Activated naive CD8-positive, alpha-beta T cell treated with anti-CD3 and anti-CD28 coated beads for 36 hours (primary cell): Measurements from ENCODE around the gene KSR1. TPM values are rescaled to one million over a fixed set of nuclear protein-coding genes. Genes with fewer than 3 reads are reported as not detected.

ENCODE experiments used
- DNase-seq: peaks from one replicate; pipeline ENCODE4 v3.0.0; 2021
- H3K27ac Mint-ChIP-seq: one replicate; pipeline ENCODE4 v1.8.0; 2022; ENCODE audit warnings: mild to moderate bottlenecking, moderate library complexity, mixed read lengths
- H3K27me3 Mint-ChIP-seq: one replicate; pipeline ENCODE4 v1.8.0; 2022; ENCODE audit warnings: mild to moderate bottlenecking, mixed read lengths
- H3K36me3 Mint-ChIP-seq: one replicate; pipeline ENCODE4 v1.8.0; 2021; ENCODE audit warnings: mild to moderate bottlenecking, mixed read lengths
- H3K4me1 Mint-ChIP-seq: one replicate; pipeline ENCODE4 v1.8.0; 2021; ENCODE audit warnings: mixed read lengths
- H3K4me3 Mint-ChIP-seq: one replicate; pipeline ENCODE4 v1.8.0; 2022; ENCODE audit warnings: mild to moderate bottlenecking, moderate library complexity, mixed read lengths
- H3K9me3 Mint-ChIP-seq: one replicate; pipeline ENCODE4 v1.8.0; 2022; ENCODE audit warnings: mixed read lengths
- total RNA-seq, 2 experiments: library from RNA; stranded (reverse); gene quantifications; one replicate each; pipeline ENCODE4 v1.2.3, GENCODE V29; 2021

The KSR1 gene
- total RNA-seq, 2 experiments from 2014 or later: 58.9 to 62.5 TPM

DNA sequence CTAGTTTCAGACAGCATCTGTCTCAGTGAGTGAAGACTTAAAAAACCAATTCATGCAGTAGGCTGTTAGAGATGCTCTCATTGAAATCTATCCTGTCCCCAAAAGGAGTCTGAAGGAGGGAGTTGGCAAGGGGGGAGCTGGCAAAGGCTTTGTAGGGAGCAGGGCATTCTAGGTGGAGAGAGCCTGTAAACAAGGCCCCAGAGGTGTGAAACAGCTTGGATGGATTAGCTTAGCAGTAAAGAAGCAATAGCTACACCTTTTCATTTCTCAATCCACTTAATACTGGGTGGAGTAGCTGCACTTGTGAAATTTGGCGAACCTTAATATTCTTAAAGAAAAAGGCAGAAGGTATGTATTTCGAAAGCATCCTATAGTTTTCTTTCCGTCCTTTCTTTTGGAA, 61.8 kb downstream of the KSR1 start:
- H3K4me1 Mint-ChIP-seq: peaks cover 29% of the 10 kb centered on the region
- DNase-seq: no peak
- no peak overlapping the region for H3K27ac Mint-ChIP-seq
- no peaks in the 10 kb centered on the region for H3K27me3 Mint-ChIP-seq
- no peak overlapping the region for H3K4me3 Mint-ChIP-seq
- no peaks in the 10 kb centered on the region for H3K9me3 Mint-ChIP-seq
- H3K36me3 Mint-ChIP-seq: no peaks in the 10 kb centered on the region

DNA sequence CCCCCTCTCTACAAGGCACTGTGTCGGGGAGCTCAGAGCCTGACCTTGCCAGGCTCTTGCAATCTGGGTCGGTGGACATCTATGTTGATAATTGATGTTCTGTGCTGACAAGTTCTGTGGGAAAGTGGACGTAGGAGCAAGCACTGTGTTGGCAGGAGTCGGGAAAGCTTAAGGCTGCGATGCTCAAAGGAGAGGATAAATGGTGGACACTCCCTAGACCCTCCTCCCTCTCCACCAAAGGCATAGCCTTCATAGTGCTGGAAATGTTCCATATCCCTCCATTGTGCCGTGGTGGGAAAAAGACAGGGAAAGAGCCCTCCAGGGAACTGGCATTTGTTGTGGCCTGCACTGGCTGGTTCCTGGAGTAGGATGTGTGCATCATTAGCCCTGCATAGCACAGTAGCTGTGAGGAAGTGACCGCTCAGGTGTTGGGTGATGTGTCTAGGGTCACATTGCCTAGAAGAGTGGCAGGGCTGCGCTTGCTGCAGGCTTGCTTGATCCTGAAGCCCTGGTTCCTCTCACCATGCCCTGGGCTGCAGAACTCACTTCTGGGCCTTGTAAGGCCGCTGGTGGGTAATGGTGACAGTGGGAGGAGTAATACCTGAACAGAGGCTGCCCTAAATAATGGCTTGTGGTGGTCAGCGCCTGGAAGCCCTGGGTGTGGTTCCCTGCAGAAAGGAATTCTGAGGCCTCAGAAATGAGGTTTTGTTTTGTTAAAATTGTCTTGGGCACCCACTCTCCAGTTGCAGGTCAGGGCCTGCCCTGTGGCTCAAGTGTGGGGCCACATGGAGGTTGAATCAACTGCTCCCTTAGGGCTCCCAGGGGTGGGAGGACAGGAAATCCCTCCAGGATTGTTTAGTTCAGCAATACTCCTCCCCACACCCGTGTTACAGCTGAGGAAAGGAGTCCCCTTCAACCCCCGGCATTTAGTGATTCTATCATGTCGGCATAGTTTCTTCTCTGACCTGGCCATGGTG, 62.6 kb downstream of the KSR1 start:
- Mint-ChIP-seq H3K4me1 (peaks cover 37% of the 10 kb centered on the region), H3K4me3 (no peak overlapping the region), H3K27ac (no peak overlapping the region), H3K27me3 (no peaks in the 10 kb centered on the region), H3K9me3 (no peaks in the 10 kb centered on the region), H3K36me3 (peaks cover 4% of the 10 kb centered on the region)
- no peak for DNase-seq

DNA sequence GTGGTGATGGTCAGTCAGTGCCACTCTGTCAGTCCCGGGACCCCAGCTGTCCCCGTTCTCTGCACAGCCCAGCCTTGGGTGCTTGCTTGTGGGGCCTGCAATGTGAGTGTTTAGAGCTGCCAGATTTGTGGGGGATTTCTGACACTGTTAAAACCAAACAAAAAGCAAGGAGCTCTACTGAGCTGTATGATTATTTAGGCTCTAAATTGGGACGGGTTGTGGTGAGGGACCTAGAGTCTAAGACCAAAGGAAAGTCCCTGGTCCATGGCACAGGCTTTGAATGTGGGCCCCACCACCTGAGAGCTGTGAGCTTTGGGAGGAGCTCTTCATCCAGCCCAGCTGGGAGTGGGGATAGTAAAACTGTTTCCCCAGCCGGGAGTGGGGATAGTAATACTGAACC, 63.3 kb downstream of the KSR1 start:
- no peaks in the 10 kb centered on the region for H3K9me3 Mint-ChIP-seq
- H3K4me1 Mint-ChIP-seq: peaks cover 44% of the 10 kb centered on the region
- H3K36me3 Mint-ChIP-seq: peaks cover 5% of the 10 kb centered on the region
- no peaks in the 10 kb centered on the region for H3K27me3 Mint-ChIP-seq
- H3K27ac Mint-ChIP-seq: no peak overlapping the region
- H3K4me3 Mint-ChIP-seq: no peak overlapping the region
- DNase-seq: no peak

DNA sequence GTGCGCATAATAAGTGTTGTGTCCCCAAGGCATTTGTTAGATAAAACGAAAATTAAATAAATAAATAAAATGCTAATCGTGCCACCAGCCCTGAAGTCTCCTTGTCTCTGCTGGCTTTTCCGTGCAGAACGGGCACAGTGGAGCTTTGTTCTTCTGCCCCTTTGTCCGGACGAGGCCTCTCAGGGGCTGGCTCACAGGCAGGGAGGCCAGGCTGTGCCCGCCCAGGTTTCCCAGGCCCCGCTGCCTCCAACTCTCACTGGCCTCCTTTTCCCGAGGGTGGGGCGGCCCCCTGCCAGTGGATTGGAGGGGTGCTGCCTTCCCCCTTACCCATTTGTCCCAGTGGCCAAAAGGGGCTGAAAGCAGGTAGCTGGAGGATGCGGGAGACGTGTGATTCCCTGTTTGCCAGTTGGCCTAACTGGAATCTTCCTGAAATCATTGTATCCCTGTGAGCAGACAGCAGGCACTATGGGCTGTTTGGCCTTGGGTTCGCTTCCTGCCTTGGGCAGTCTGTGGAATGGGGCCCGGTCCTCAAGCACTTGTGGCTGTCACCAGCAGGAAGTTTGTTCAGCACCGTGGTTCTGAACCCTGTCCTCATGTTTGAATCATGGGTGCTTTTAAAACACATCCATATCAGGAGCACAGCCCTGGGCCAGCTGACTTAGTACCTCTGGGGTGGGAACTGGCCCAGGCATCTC, 64.4 kb downstream of the KSR1 start:
- H3K36me3 Mint-ChIP-seq: peaks cover 5% of the 10 kb centered on the region
- no peaks in the 10 kb centered on the region for H3K9me3 Mint-ChIP-seq
- peaks cover 53% of the 10 kb centered on the region for H3K4me1 Mint-ChIP-seq
- no peak for DNase-seq
- H3K27me3 Mint-ChIP-seq: no peaks in the 10 kb centered on the region
- no peak overlapping the region for H3K27ac Mint-ChIP-seq
- H3K4me3 Mint-ChIP-seq: no peak overlapping the region

DNA sequence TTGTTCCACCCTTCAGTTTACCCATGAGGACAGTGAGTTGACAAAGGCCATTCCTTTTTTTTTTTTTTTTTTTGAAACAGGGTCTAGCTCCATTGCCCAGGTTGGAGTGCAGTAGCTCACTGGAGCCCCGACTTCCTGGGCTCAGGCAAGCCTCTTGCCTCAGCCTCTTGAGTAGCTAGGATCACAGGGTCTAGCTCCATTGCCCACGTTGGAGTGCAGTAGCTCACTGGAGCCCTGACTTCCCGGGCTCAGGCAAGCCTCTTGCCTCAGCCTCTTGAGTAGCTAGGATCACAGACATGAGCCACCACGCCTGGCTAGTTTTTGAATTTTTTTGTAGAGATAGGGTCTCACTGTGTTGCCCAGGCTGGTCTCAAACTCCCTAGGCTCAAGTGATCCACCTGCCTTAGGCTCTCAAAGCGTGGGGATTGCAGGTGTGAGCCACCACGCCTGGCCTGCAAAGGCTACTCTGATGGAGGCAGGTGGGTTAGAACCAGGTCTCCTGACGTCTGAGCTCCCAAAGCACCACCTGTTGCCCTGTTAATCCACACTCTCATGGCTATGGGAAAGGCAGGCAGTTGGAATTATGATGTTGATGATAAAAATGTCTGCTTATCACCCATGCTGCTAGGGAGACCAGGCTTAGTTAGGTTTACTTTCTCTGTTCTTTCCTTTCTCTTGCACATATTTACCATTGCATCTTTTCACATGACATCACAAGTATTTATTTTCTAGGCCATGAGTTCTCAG, 65.2 kb downstream of the KSR1 start:
- H3K27me3 Mint-ChIP-seq: no peaks in the 10 kb centered on the region
- no peak overlapping the region for H3K4me3 Mint-ChIP-seq
- peaks cover 55% of the 10 kb centered on the region for H3K4me1 Mint-ChIP-seq
- H3K9me3 Mint-ChIP-seq: no peaks in the 10 kb centered on the region
- no peak for DNase-seq
- H3K36me3 Mint-ChIP-seq: peaks cover 6% of the 10 kb centered on the region
- H3K27ac Mint-ChIP-seq: no peak overlapping the region

DNA sequence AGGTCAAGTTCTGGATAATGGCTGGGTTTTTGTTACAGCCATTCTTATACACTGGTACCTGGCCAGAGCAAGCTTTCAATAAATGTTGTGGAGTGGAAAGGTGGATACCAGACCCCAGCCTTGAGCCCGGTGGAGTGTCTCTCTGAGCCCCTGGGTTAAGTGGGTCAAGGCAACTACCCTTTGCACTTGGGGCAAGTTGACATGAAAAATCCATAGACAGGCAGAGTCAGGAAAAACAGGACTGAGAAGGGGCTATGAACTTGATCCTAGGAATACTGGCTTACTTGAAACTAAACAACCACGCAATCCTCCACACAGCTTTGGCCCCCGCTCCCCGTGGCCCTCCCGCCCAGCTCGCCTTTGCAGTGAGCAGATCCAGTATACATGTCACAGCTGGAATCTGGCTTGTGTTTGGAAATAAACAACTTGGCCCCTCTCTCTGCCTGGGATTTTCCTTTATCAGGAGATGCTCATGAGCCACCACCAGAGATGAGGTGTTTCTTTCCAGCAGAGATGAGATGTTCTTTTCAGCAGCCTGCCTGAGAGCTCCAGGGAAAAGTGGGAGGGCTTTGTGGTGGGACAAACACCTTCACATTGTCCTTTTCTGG, 65.9 kb downstream of the KSR1 start:
- Mint-ChIP-seq H3K27ac (no peak overlapping the region), H3K4me3 (no peak overlapping the region), H3K27me3 (no peaks in the 10 kb centered on the region), H3K9me3 (no peaks in the 10 kb centered on the region), H3K36me3 (peaks cover 11% of the 10 kb centered on the region), H3K4me1 (peaks cover 60% of the 10 kb centered on the region)
- no peak for DNase-seq

DNA sequence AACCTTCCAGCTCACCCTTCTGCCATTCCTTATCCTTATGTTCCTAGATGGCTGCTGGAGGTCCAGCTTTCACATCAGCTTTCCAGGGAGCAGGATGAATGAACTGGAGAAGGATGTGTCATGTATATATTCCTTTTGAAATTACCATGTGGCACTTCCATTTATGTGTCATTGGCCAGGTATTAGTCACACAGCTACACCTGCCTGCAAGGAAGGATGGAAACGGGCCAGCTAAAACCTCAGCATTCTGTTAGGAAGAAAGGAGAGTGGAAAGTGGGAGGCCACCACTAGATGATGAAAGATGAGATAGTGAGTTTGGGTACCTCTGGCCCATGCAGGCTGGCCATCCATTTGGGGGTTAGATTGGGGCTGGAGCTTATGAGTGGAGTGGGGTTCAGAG, 67.5 kb downstream of the KSR1 start:
- Mint-ChIP-seq H3K27me3 (no peaks in the 10 kb centered on the region), H3K9me3 (no peaks in the 10 kb centered on the region), H3K4me3 (no peak overlapping the region), H3K27ac (no peak overlapping the region), H3K36me3 (peaks cover 18% of the 10 kb centered on the region), H3K4me1 (peaks cover 62% of the 10 kb centered on the region)
- DNase-seq: no peak

DNA sequence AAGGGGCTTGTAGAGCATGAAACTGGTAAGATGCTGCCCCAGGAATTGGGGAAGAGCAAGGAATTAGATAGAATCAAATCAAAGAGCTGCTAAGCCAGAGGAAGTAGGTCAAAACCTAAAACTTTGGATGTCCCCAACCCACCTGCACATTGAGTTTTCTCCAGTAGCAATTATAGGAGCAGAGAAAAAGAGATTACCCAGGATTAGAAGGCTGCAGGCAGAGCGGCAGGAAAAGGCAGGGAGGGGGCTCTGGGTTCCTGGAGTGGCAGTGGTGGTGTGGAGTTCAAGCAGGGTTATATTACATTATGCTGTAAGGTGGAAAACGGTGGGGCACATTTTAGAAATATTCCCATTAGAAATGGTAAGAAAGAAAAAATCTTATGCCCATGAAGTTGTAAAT, 68.3 kb downstream of the KSR1 start:
- no peak for DNase-seq
- Mint-ChIP-seq H3K4me1 (peaks cover 64% of the 10 kb centered on the region), H3K9me3 (no peaks in the 10 kb centered on the region), H3K36me3 (peaks cover 18% of the 10 kb centered on the region), H3K27me3 (no peaks in the 10 kb centered on the region), H3K27ac (no peak overlapping the region), H3K4me3 (no peak overlapping the region)

DNA sequence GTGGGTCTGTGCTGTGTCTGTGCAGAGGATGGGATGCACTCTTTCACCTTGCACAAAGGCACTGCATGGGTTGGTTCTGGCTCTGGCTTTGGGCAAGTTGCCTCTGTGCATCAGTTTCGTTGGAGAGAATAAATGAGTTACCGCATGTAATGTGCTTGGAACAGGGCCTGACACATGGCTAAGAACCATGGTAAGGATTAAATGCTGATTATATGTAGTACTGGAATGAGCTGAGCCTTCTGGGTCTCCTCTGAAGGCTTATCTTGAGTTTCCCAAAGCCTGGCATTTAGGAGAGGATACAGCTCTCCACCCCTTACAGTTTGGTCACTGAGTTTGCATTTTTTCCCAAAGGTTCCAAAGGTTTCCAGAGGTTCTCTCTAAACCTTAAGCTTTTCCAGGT, 69.1 kb downstream of the KSR1 start:
- no peaks in the 10 kb centered on the region for H3K9me3 Mint-ChIP-seq
- H3K4me1 Mint-ChIP-seq: peaks cover 70% of the 10 kb centered on the region
- no peak overlapping the region for H3K27ac Mint-ChIP-seq
- peaks cover 18% of the 10 kb centered on the region for H3K36me3 Mint-ChIP-seq
- H3K27me3 Mint-ChIP-seq: no peaks in the 10 kb centered on the region
- no peak overlapping the region for H3K4me3 Mint-ChIP-seq
- no peak for DNase-seq

DNA sequence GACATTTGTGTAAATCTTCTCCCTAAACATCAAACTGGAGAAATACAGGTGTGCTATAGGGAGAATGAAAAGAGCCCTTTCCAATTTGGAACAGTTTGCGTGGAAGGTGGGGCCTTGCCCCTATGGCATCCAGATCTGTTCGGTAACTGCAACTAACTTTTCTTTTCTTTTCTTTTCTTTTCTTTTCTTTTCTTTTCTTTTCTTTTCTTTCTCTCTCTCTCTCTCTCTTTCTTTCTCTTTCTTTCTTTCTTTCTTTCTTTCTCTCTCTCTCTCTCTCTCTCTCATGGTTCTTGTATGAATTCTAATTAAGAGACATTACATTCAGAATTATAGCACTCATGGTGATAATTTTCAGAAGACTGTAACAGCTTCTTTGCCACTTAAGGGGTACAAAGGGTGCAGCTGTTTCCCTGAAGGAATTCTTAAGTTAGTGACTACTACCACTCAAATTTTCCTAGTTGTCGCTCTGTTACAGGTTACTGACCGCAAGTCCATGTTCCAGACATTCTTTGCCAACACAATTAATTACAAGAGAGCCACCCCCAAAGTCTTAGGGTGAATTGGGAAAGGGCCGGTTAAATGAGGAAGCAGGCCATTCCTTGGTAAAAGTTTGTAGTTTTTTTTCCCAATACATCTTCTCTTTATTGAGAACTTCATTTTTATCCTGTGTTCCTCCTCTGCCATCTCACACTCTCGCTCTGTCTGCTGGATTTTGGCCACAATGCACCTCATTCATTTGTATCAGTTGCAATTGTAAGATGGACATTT, 69.8 kb downstream of the KSR1 start:
- H3K4me3 Mint-ChIP-seq: no peak overlapping the region
- peaks cover 73% of the 10 kb centered on the region for H3K4me1 Mint-ChIP-seq
- H3K27ac Mint-ChIP-seq: peak overlapping the region; percentile 31
- no peaks in the 10 kb centered on the region for H3K9me3 Mint-ChIP-seq
- H3K27me3 Mint-ChIP-seq: no peaks in the 10 kb centered on the region
- no peak for DNase-seq
- peaks cover 18% of the 10 kb centered on the region for H3K36me3 Mint-ChIP-seq

DNA sequence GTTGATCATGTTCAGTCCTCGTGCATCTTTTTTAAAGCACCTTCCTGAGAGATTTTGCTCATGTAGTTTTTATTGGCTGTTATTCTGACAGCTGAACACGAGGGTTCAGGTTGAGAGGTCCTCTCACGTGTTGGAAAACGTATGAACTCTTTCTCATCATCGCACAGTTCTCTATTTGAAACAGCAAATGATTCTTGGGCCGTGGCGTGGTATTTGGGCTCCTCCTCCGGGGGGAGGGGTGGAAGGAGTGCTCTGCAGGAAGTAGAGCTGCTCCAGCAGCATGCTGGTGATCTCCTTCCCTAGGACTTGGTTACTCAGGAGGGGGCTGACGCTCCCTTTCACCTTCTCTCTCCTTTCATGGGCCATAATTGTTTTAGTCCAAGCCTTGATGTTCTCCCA, 70.4 kb downstream of the KSR1 start:
- H3K36me3 Mint-ChIP-seq: peaks cover 18% of the 10 kb centered on the region
- H3K9me3 Mint-ChIP-seq: no peaks in the 10 kb centered on the region
- H3K27ac Mint-ChIP-seq: peak overlapping the region; percentile 31
- peaks cover 78% of the 10 kb centered on the region for H3K4me1 Mint-ChIP-seq
- DNase-seq: peak; percentile 55
- no peaks in the 10 kb centered on the region for H3K27me3 Mint-ChIP-seq
- H3K4me3 Mint-ChIP-seq: peak overlapping the region; percentile 5

DNA sequence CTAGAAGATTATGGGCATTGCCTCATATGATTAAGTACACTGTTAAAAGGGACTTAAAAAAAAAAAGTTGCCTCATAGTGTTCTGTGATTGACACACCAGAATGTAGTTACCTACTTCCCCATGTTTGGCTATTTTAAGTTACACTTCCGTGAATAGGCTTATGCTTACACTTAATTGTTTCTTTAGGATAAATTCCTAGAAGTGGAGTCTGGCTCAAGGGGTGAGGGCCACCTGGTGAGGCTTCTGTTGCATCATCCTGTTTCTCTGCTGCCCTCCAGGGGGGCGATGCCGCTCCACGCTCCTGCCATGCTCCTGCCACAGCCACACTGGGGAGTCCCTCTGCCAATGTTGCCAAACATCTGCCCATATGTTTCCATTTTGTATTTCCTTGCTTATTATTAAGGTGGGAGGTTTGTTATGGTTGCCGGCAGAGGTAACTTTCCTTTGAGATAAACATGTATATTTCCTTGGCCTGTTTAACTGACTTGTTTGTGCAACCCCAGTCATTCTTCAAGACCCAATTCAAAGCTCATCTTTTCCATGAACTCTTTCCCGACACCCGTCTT, 73.1 kb downstream of the KSR1 start:
- Mint-ChIP-seq H3K27ac (peak overlapping the region; percentile 80), H3K4me1 (peaks cover 63% of the 10 kb centered on the region), H3K27me3 (no peaks in the 10 kb centered on the region), H3K36me3 (peaks cover 14% of the 10 kb centered on the region), H3K9me3 (no peaks in the 10 kb centered on the region), H3K4me3 (peak overlapping the region; percentile 8)
- peak; percentile 51 for DNase-seq

DNA sequence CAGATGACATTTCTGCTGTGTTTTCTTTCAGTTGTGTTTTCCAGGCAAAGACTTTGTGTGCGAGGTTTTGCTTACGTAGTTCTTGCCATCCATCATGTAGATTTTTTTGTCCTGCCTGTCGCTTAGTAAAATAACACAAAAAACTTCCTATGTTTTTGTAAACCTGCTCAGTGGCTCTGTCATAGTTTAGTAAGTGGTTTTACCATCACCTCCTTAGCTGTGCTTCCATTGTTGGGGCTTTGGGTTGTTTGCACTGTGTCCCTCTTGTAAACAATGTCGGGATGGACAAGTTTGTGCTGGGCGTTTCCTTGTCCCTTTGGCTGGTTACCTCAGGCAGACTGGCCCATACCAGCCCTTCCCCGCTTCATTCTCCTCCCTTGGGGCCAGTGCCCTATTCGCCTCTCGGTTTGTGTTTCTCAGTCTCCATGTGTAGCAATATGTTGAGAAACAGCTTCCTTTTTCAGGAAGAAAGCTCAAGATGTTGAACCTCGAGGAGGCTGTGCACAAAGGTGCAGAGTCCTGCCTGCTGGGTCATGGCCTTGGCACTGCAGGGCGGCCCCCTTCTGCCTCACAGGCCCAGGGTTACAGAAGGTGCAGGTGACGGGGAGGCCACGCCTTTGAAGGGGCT, 74.6 kb downstream of the KSR1 start:
- H3K36me3 Mint-ChIP-seq: peaks cover 14% of the 10 kb centered on the region
- peaks cover 55% of the 10 kb centered on the region for H3K4me1 Mint-ChIP-seq
- H3K4me3 Mint-ChIP-seq: no peak overlapping the region
- no peak for DNase-seq
- H3K27ac Mint-ChIP-seq: peak overlapping the region; percentile 25
- no peaks in the 10 kb centered on the region for H3K27me3 Mint-ChIP-seq
- no peaks in the 10 kb centered on the region for H3K9me3 Mint-ChIP-seq
